NCI-H1417 treated with DMSO at 0.1 percent for 48 hours (cell line): ENCODE measurements around the gene TTBK2.
"Not testable (repeated sequence)": the region's sequence is repeated elsewhere in the genome, so short reads cannot be mapped to it uniquely, and the experiment has no call there.

Experiments used
- DNase-seq: peaks from one replicate; lab custom pipeline; 2025; lab: John Stamatoyannopoulos, UW

The TTBK2 gene

GRCh38 chr15:42764154-42764731 is 156.3 kb downstream of the TTBK2 start:
- not testable (repeated sequence) for DNase-seq

DNA sequence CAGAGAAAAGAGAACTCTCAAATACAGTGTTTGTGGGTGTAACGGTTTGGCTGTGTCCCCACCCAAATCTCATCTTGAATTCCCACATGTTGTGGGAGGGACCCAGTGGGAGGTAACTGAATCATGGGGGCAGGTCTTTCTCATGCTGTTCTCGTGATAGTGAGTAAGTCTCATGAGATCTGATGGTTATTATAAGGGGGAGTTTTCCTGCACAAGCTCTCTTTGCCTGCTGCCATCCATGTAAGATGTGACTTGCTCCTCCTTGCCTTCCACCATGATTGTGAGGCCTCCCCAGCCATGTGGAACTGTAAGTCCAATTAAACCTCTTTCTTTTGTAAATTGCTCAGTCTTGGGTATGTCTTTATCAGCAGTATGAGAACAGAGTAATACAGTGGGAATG is 158.8 kb downstream of the TTBK2 start:
- DNase-seq, result not testable (repeated sequence)

DNA sequence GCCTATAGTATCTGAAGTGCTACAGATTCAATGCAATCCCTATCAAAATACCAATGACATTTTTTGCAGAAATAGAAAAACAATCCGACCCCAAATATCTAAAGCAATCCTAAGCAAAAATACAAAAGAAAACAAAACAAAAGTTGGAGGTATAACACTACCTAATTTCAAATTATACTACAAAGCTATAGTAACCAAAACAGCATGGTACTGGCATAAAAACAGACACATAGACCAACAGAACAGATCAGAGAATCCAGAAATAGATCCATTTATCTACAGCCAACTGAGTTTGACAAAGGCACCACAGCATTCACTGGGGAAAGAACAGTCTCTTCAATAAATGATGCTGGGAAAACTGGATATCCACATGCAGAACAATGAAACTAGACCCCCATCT is 159.8 kb downstream of the TTBK2 start:
- no peak for DNase-seq

- no peak for DNase-seq
These were observed 161.5 kb downstream of the TTBK2 start for GRCh38 chr15:42759093-42759492.

GRCh38 chr15:42750306-42750705 is 170.3 kb downstream of the TTBK2 start:
- DNase-seq, result no peak

- DNase-seq, result no peak
These were observed 171.3 kb downstream of the TTBK2 start for GRCh38 chr15:42749266-42749665.

DNA sequence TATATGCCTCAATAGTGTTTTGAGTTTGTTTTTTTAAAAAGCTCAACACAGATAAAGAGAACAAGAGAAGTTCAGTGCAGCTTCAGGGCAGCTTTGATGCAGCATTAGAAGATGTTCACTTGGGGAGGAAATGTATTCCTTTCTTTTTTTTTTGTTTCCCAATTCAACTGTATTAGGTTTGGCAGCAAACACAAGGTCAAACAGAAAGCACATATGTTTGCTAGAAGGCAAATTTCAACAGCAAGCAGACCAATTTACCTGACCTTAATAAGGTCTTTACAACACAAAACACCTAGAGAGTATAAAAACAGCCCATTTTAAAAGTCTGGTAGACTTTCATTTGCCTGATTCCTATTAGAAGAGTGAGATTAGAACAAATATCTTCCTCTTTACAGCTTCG is 176.4 kb downstream of the TTBK2 start:
- DNase-seq, result no peak

DNA sequence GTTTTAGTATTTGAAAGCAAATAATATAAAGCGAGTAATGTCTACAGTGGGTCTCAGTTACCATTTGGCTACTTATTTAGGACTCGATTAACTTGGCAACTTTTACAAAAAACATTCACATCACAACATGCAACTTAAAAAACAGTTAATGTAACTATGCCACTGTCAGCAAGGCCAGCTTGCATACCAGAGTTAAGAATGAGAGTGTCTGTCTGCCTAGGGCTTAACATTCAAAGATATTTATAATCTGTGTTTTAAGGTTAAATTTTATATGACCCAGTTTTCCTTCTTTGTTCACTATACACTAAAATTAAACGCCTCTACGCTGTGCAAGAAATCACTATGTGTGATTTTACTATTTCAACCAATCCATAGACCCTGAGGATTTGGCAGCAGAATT is 178.4 kb downstream of the TTBK2 start:
- no peak for DNase-seq

GRCh38 chr15:42741710-42742109 is 178.9 kb downstream of the TTBK2 start:
- DNase-seq, result no peak

- DNase-seq, result no peak
These were observed 182.8 kb downstream of the TTBK2 start for GRCh38 chr15:42737529-42738328.

DNA sequence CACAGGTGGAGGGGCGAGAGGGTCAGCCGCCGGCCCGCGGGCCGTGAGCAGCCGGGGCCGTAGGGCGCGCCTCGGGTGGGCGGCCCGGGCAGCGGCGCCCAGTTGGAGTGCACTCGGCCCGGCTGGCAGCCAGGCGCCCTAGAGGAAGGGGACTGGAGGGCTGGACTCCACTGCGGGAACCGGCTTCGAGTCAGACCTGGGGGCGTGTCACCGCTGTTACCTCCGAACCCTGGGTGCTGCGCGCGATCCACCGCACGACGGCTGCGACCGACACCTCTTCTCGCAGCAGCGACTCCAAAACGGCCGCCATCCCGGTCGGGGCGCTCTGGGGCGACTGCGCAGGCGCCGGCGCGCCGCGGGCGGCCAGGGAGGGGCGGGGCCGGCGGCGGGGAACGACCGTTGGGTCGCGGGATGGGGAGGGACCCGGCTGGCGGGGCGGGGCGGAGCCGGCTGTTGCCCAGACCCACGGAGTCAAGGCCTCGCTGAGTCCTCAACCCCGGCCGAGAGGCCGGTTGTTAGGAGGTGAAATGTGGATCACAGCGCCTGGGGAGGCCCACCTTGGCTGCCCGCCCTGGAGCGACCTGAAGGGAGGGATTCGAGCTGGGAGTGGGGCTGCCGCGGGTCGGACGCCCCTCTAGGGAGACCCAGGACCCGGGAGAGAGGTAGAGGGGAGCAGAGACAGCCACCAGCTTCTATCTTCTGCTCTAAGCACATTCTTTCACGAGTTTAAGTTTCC is 183.6 kb downstream of the TTBK2 start, which contains the start of gene CDAN1:
TSS of gene CDAN1 (minus strand) at position 336 of the 736 bp plus-strand sequence. CDS start at position 310, 26 bp downstream.
- no peak for DNase-seq

DNA sequence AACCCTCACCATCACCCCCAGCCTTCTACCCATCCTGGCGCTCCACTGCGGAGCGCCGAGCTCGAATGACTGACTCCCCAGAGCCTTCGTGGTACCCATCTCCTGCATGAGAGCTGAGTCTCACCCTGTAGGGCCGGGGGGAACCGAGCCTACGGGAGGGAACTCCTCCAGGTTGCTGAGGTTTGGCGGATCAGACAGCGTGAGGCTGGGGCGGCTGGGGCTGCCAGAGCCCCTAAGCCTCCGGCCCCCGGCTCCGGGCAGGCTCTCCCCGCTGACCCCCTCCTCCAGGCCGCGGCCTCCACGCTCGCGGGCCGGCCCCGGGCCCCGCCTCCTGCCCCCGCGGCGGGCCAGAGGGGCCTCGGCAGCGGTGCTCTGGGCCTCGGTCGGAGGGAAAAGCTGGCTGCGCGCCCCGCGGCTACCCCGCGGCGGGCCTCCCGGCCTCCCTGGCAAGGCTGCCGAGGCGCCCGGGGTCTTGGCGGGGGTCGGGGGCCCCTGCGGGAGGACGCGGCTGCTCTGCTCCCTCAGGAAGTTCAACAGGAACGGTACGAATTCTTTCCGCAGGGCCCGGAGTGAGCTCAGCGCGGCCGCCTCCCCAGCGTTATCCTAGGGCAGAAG is 184.3 kb downstream of the TTBK2 start:
- DNase-seq, result no peak

GRCh38 chr15:42735382-42736165 is 185.0 kb downstream of the TTBK2 start:
- no peak for DNase-seq

GRCh38 chr15:42734076-42734672 is 186.4 kb downstream of the TTBK2 start:
- no peak for DNase-seq

- no peak for DNase-seq
These were observed 187.6 kb downstream of the TTBK2 start for GRCh38 chr15:42733027-42733426.

GRCh38 chr15:42732095-42732827 is 188.3 kb downstream of the TTBK2 start:
- DNase-seq, result no peak

GRCh38 chr15:42731461-42731860 is 189.1 kb downstream of the TTBK2 start:
- no peak for DNase-seq

DNA sequence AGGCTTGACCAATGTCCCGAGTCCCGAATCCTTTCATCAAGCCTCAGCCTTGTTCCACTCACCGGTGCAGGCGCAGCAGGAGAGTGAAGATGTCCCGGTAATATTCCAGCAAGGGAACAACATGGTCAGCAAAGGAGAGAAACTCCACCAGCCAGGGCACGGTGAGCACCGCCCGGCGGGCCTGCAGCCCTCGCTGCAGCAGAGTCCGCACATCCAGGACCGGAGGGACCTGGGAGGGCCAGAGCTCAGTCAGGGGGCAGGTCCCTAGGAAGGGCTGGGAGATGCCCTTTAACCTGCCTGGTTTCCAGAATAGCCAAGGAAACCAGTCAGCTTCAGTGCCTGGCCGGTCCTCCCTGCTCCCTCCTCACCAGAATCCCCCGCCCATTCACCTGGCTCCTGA is 190.0 kb downstream of the TTBK2 start:
- DNase-seq, result no peak

DNA sequence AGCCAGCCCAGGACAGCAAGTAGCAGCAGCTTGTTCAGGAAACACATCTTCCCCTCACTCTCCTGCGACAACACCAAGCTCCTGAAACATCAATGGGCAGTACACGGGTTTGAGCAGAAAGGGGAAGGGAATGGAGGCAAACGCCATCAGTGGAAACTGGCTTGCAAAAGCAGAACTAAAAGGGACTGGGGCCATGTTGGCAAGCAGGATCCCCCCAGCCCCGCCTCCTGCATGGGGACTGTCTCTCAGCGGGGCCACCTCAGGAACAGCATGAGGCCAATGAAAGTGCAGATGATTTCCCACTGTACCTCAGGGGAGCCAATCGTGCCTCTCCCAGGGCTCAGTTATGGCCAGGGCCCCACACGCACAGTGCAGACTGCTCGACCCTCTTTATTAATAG is 190.4 kb downstream of the TTBK2 start:
- no peak for DNase-seq

GRCh38 chr15:42729409-42729808 is 191.2 kb downstream of the TTBK2 start:
- DNase-seq, result no peak

DNA sequence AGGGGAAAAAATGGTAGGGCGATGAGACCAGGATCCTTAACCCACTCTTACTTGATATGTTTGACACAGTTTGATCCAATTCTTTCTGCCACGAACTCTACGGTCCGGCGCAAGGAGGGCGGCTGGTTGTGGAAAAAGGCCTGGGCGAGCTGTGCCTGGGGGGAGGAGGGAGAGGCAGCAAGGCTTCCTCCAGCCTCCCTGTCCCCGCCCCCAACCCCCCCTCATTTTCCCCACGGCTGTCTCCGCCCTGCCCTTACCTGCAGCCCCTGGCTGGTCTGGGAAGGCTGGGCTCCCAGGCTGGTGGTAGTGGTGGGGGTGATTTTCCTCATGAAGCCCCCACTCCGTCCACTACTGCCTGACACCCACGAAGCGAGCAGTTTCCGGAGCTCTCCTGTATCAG is 191.6 kb downstream of the TTBK2 start:
- DNase-seq, result no peak
